ENCODE results near the gene C14orf132.

DNA sequence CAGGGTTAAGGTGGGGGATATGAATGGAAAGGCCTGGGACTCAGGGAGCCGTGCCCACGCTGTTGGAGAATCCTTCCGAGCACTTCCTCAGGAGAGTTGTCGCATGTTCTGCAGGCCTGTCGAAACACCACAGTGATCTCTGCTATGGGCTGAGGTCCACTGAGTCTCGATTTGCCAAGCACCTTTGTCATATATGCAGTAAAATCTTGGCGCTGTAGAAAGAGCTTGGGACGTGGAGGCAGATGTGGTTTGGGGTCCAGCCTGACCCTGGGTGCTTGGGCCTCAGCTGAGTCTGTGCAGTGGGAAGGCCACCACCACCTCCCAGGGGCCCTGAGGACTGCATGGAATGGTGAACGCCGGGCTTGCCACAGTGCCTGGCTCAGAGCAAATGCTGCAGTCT is 32.9 kb downstream of the C14orf132 start:
- TF ChIP-seq GATA3 (IDR thresholded peaks at IDR 0.05; ENCODE audit: low read depth, low read length), result no peak
- TF ChIP-seq GATA2 (IDR thresholded peaks at IDR 0.05; ENCODE audit: low read depth, low read length), result no peak
